Measurements from ENCODE around the gene KPNA4.

The KPNA4 gene

GRCh38 chr3:160450846-160451245 lies 114.5 kb downstream of the KPNA4 start:
- no peak for DNase-seq (ENCODE audit: low read depth)

GRCh38 chr3:160449636-160450598 lies 115.5 kb downstream of the KPNA4 start, which contains the start of gene TRIM59:
TRIM59 (minus strand) TSS chr3:160449786; CDS start chr3:160439183, 10,603 bp downstream.
- DNase-seq (ENCODE audit: low read depth): peak; percentile 94

- DNase-seq (ENCODE audit: low read depth): no peak
Observed at GRCh38 chr3:160448845-160449635, 116.3 kb downstream of the KPNA4 start.

GRCh38 chr3:160447544-160447943 lies 117.8 kb downstream of the KPNA4 start:
- DNase-seq (ENCODE audit: low read depth): no peak

- DNase-seq (ENCODE audit: low read depth): no peak
Observed at GRCh38 chr3:160446522-160447056, 118.8 kb downstream of the KPNA4 start.

GRCh38 chr3:160445854-160446253 lies 119.5 kb downstream of the KPNA4 start:
- no peak for DNase-seq (ENCODE audit: low read depth)

Data from stimulated activated CD8-positive, alpha-beta memory T cell treated with anti-CD3 and anti-CD28 coated beads, Interleukin-12 subunit alpha, Interleukin-12 subunit beta, amount 100 ng/mL, for 1 hour (primary cell).